ENCODE results near the gene TRAIP.

GRCh38 chr3:49793486-49794085, 62.8 kb downstream of the TRAIP start:
- TF ChIP-seq CTCF (IDR thresholded peaks at IDR 0.05; ENCODE audit: poor library complexity, severe bottlenecking): no peak
- no peak for TF ChIP-seq POLR2AphosphoS5 (IDR thresholded peaks at IDR 0.05)
